ENCODE results near the gene GAMT.

DNA sequence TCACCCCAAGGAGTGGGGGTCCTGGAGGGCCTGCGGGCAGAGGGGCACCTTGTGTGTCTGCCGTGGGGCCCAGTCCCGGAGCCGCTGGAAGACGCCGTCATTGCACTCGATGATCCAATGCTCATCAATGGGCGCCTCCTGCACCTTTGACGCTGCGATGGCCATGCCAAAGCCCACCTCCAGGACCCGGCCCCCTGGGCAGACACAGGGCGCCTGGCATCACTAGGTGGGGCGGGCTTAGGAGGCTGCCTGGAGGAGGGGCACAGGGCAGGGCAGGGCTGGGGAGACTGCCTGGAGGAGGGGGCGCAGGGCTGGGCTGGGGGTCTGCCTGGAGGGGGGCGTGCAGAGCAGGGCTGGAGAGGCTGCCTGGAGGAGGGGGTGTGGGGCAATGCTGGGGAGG is 1.6 kb downstream of the GAMT start:
- TF ChIP-seq CTCF (IDR thresholded peaks at IDR 0.05; ENCODE audit: low read depth, low read length) (no peak), POLR2A (IDR thresholded peaks at IDR 0.05; ENCODE audit: extremely low read depth, insufficient read length) (no peak)

All from NB4 (cell line).